NCI-H510A treated with DMSO at 0.1 percent for 48 hours (cell line): ENCODE data around the gene ORC3.
"Not testable (repeated sequence)": the region's sequence is repeated elsewhere in the genome, so short reads cannot be mapped to it uniquely, and the experiment has no call there.

Source experiments
- DNase-seq: peaks from one replicate; lab custom pipeline; 2025; lab: John Stamatoyannopoulos, UW

ORC3 gene

GRCh38 chr6:87661016-87661415 lies 71.1 kb downstream of the ORC3 start:
- no peak for DNase-seq

GRCh38 chr6:87661503-87661902 lies 71.6 kb downstream of the ORC3 start:
- DNase-seq = no peak

GRCh38 chr6:87663434-87663833 lies 73.5 kb downstream of the ORC3 start:
- no peak for DNase-seq

GRCh38 chr6:87664921-87665485 lies 75.1 kb downstream of the ORC3 start:
- no peak for DNase-seq

- no peak for DNase-seq
Measured at GRCh38 chr6:87667032-87667431, 77.1 kb downstream of the ORC3 start.

GRCh38 chr6:87668013-87668412 lies 78.1 kb downstream of the ORC3 start:
- DNase-seq = no peak

- DNase-seq = no peak
Measured at GRCh38 chr6:87669051-87669450, 79.1 kb downstream of the ORC3 start.

GRCh38 chr6:87670707-87671106 lies 80.8 kb downstream of the ORC3 start:
- no peak for DNase-seq

- DNase-seq = no peak
Measured at GRCh38 chr6:87671555-87672029, 81.7 kb downstream of the ORC3 start.

GRCh38 chr6:87672641-87673040 lies 82.7 kb downstream of the ORC3 start:
- no peak for DNase-seq

- DNase-seq = no peak
Measured at GRCh38 chr6:87673237-87673636, 83.3 kb downstream of the ORC3 start.

GRCh38 chr6:87674290-87674689 lies 84.4 kb downstream of the ORC3 start:
- DNase-seq = no peak

GRCh38 chr6:87675004-87675681 lies 85.2 kb downstream of the ORC3 start:
- peak; percentile 74 for DNase-seq

- no peak for DNase-seq
Measured at GRCh38 chr6:87682310-87682709, 92.4 kb downstream of the ORC3 start.

GRCh38 chr6:87683890-87684289 lies 94.0 kb downstream of the ORC3 start:
- DNase-seq = no peak

GRCh38 chr6:87684895-87685654 lies 95.1 kb downstream of the ORC3 start:
- DNase-seq = no peak

- not testable (repeated sequence) for DNase-seq
Measured at GRCh38 chr6:87686636-87687205, 96.8 kb downstream of the ORC3 start.

- no peak for DNase-seq
Measured at GRCh38 chr6:87687296-87687695, 97.4 kb downstream of the ORC3 start.

- DNase-seq = not testable (repeated sequence)
Measured at GRCh38 chr6:87687893-87688292, 98.0 kb downstream of the ORC3 start.

GRCh38 chr6:87690441-87690840 lies 100.5 kb downstream of the ORC3 start:
- no peak for DNase-seq

GRCh38 chr6:87692086-87692485 lies 102.2 kb downstream of the ORC3 start:
- no peak for DNase-seq

- not testable (repeated sequence) for DNase-seq
Measured at GRCh38 chr6:87696817-87697216, 106.9 kb downstream of the ORC3 start.
